ENCODE results near the gene TASOR. TPM values are rescaled to one million over a fixed set of nuclear protein-coding genes. Genes with fewer than 3 reads are reported as not detected.

TASOR gene
- total RNA-seq, 1 donor from 2014 or later: 50.3 TPM

GRCh38 chr3:56691165-56692000, 8.3 kb upstream of the TASOR start:
- Histone ChIP-seq H3K9me3 (no peaks in the 10 kb centered on the region), H3K36me3 (no peaks in the 10 kb centered on the region), H3K27ac (no peak overlapping the region), H3K4me3 (no peak overlapping the region), H3K4me1 (no peaks in the 10 kb centered on the region), H3K27me3 (no peaks in the 10 kb centered on the region)
- no peak for DNase-seq (ENCODE audit: extremely low spot score in 2 of 2)
- TF ChIP-seq POLR2AphosphoS5 (IDR thresholded peaks at IDR 0.05; ENCODE audit: insufficient read depth in 1 of 2, low read depth in 1 of 2): no peak
- no peak for TF ChIP-seq CTCF (IDR thresholded peaks at IDR 0.05)
- TF ChIP-seq POLR2A (IDR thresholded peaks at IDR 0.05): no peak
- intact Hi-C loops (cut with DNase I): no loop called here

GRCh38 chr3:56689303-56689702, 6.2 kb upstream of the TASOR start:
- Histone ChIP-seq H3K27me3 (no peaks in the 10 kb centered on the region), H3K27ac (no peak overlapping the region), H3K9me3 (no peaks in the 10 kb centered on the region), H3K4me3 (no peak overlapping the region), H3K4me1 (no peaks in the 10 kb centered on the region), H3K36me3 (no peaks in the 10 kb centered on the region)
- no peak for DNase-seq (ENCODE audit: extremely low spot score in 2 of 2)
- intact Hi-C loops (cut with DNase I): no loop called here
- TF ChIP-seq CTCF (IDR thresholded peaks at IDR 0.05) (no peak), POLR2A (IDR thresholded peaks at IDR 0.05) (no peak), POLR2AphosphoS5 (IDR thresholded peaks at IDR 0.05; ENCODE audit: insufficient read depth in 1 of 2, low read depth in 1 of 2) (no peak)

GRCh38 chr3:56688191-56688590, 5.1 kb upstream of the TASOR start:
- Histone ChIP-seq H3K9me3 (no peaks in the 10 kb centered on the region), H3K4me1 (no peaks in the 10 kb centered on the region), H3K4me3 (no peak overlapping the region), H3K36me3 (no peaks in the 10 kb centered on the region), H3K27ac (no peak overlapping the region), H3K27me3 (no peaks in the 10 kb centered on the region)
- intact Hi-C loops (cut with DNase I): no loop called here
- TF ChIP-seq CTCF (IDR thresholded peaks at IDR 0.05): no peak
- no peak for TF ChIP-seq POLR2AphosphoS5 (IDR thresholded peaks at IDR 0.05; ENCODE audit: insufficient read depth in 1 of 2, low read depth in 1 of 2)
- TF ChIP-seq POLR2A (IDR thresholded peaks at IDR 0.05): no peak
- no peak for DNase-seq (ENCODE audit: extremely low spot score in 2 of 2)

GRCh38 chr3:56684029-56684428, 964 bp upstream of the TASOR start:
- H3K4me1 ChIP-seq: peaks cover 30% of the 10 kb centered on the region
- H3K4me3 ChIP-seq: no peak overlapping the region
- no peaks in the 10 kb centered on the region for H3K9me3 ChIP-seq
- no peak overlapping the region for H3K27ac ChIP-seq
- no peak for TF ChIP-seq CTCF (IDR thresholded peaks at IDR 0.05)
- no peak for TF ChIP-seq POLR2A (IDR thresholded peaks at IDR 0.05)
- DNase-seq (ENCODE audit: extremely low spot score in 2 of 2): no peak
- no peaks in the 10 kb centered on the region for H3K36me3 ChIP-seq
- intact Hi-C loops (cut with DNase I): no loop called here
- H3K27me3 ChIP-seq: no peaks in the 10 kb centered on the region

- no peak for DNase-seq (ENCODE audit: extremely low spot score in 2 of 2)
- H3K4me1 ChIP-seq: peaks cover 42% of the 10 kb centered on the region
- no peaks in the 10 kb centered on the region for H3K9me3 ChIP-seq
- H3K27me3 ChIP-seq: no peaks in the 10 kb centered on the region
- H3K27ac ChIP-seq: peak overlapping the region; percentile 97
- intact Hi-C loops (cut with DNase I): no loop called here
- TF ChIP-seq CTCF (IDR thresholded peaks at IDR 0.05) (no peak), POLR2AphosphoS5 (IDR thresholded peaks at IDR 0.05; ENCODE audit: insufficient read depth in 1 of 2, low read depth in 1 of 2) (peak in 1 of 2 donors; percentile 6), POLR2A (IDR thresholded peaks at IDR 0.05) (peak in 1 of 2 donors; percentile 8)
- H3K36me3 ChIP-seq: no peaks in the 10 kb centered on the region
- peak overlapping the region; percentile 73 to 86 for H3K4me3 ChIP-seq
Measured at GRCh38 chr3:56682462-56683121, 473 bp downstream of the TASOR start.

Measured in vagina (tissue), 2 donors.